ENCODE results near the gene ISG20.

ISG20 gene

DNA sequence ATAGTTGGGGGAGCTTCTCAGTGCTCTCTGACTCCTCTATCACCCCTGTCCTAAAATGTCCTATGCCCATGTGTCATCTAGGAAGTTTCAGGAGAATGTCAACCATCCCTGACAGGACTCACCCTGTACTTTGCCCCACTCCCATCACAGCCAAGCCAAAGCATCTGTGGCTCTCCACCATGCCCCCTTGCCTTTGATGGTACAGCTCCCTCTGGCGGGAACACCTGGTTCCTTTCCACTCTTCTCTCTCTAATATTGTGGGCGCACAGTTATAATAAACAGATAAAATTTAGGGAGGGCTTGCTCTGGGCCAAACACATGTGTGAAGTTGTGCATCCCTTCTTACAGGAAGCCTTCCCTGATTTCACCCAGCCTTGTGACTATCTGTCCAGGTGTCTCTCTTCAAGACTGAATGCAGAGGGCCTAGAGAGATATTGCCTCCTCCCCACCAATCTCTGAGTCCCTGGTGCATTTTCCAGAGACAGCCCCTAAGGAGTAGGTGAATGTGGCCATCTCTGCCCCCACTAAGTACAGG, 62.8 kb downstream of the ISG20 start:
- H3K4me3 ChIP-seq (ENCODE audit: low read depth, low read length): no peak overlapping the region
- peak; percentile 12 for DNase-seq (ENCODE audit: low read depth)
- TF ChIP-seq, protein P1, sequence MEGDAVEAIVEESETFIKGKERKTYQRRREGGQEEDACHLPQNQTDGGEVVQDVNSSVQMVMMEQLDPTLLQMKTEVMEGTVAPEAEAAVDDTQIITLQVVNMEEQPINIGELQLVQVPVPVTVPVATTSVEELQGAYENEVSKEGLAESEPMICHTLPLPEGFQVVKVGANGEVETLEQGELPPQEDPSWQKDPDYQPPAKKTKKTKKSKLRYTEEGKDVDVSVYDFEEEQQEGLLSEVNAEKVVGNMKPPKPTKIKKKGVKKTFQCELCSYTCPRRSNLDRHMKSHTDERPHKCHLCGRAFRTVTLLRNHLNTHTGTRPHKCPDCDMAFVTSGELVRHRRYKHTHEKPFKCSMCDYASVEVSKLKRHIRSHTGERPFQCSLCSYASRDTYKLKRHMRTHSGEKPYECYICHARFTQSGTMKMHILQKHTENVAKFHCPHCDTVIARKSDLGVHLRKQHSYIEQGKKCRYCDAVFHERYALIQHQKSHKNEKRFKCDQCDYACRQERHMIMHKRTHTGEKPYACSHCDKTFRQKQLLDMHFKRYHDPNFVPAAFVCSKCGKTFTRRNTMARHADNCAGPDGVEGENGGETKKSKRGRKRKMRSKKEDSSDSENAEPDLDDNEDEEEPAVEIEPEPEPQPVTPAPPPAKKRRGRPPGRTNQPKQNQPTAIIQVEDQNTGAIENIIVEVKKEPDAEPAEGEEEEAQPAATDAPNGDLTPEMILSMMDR (IDR thresholded peaks at IDR 0.05; ENCODE audit: low read depth, low read length, missing control alignments): peak; percentile 71

DNA sequence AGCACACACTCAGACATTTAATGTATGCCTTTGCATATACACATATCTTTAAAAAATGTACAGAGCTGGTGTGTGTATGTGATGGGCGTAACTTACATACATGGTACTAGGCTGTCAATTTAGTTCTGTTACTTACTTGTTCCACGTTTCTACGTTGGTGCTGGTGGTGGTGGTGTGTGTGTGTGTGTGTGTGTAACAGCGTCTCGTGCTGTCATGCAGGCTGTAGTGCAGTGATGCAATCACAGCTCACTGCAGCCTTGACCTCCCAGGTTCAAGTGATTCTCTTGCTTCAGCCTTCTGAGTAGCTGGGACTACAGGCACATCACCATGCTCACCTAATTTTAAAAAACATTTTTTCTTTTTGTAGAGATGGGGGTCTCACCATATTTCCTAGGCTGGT, 64.2 kb downstream of the ISG20 start:
- no peak overlapping the region for H3K4me3 ChIP-seq (ENCODE audit: low read depth, low read length)
- DNase-seq (ENCODE audit: low read depth): no peak
- TF ChIP-seq, protein P1 (IDR thresholded peaks at IDR 0.05; ENCODE audit: low read depth, low read length, missing control alignments): no peak

DNA sequence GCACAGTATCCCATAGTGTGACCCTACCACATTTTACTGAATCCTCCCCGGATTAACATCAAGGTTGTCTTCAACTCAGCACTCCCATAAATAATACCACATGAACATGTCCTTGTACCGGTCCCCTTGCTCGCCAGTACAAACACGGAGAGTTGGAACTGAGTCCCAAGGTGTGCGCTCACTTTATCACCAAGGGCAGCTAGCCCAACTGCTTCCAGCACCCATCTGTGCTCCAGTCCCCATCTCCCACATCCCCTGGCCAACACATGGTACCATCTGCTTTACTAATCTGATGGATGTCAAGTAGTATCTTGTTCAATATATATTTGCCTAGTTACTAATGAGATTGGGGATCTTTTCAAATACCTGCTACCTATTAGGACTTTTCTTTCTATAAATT, 64.7 kb downstream of the ISG20 start:
- no peak for DNase-seq (ENCODE audit: low read depth)
- TF ChIP-seq, protein P1 (IDR thresholded peaks at IDR 0.05; ENCODE audit: low read depth, low read length, missing control alignments): no peak
- no peak overlapping the region for H3K4me3 ChIP-seq (ENCODE audit: low read depth, low read length)

DNA sequence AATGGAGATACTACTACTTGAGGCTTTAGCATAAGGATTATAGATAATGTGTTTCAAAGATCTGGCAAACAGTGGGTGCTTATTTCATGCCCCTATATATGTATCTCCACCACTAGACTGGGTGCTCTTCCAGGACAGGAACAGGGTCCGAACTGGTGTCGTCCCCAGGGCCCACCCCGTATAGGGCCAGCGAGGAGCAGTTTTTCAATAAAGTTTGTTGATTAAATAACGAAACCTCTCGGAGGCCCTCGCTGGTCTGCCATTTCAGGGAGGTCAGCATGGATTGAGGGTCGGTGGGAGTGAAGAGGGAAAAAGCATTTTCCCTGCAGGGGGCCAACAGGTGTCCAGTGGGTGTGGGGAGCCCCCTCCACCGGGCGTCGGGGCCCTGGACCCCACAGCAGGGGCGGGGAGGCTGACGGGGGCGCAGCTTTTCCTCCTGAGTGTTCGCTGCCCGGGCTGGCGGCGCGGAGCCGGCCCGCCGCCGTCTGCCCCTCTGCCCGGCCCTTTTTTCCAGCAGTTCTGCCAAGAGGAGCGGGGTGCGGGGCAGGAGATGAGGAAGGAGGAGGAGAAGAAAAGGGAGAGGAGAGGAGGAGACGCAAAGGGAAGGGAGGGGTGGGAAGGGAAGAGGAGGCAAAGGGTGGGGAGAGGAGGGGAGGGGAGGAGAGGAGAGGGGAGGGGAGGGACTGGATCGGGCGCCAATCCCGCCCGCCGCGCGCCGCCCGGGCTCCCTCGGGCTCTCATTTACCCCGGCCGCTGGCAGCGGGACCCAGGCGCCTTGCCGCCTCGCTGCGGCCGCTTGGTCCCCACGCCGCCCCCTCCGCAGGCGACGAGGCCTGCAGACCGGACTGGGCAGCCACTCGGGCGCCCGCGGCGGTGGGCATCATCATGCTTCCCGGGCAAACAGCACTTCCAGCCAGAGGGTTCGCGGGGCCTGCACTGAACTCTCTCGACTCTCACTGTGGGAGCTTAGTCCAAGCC, 66.3 kb downstream of the ISG20 start:
- H3K4me3 ChIP-seq (ENCODE audit: low read depth, low read length): no peak overlapping the region
- TF ChIP-seq, protein P1 (IDR thresholded peaks at IDR 0.05; ENCODE audit: low read depth, low read length, missing control alignments): no peak
- DNase-seq (ENCODE audit: low read depth): no peak

DNA sequence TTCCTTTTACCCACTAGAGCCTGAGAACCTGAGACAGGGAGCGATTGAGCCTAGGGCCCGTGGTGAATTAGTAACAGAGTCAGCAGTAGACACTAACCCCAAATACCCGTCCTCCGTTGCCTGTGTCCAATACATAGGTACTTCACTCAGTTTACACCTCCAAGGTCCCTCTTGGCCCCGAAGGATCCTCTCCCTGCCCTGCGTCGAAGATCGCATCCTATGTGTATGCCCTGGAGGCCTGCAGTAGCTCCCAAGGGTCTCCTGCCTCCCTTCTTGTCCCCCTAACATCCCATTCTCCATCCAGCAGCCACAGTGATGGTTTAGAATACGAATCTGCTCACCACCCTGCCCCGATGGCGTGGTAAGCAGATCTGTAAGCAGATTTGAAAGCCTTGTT, 67.0 kb downstream of the ISG20 start:
- DNase-seq (ENCODE audit: low read depth): no peak
- H3K4me3 ChIP-seq (ENCODE audit: low read depth, low read length): no peak overlapping the region
- TF ChIP-seq, protein P1 (IDR thresholded peaks at IDR 0.05; ENCODE audit: low read depth, low read length, missing control alignments): no peak

Data from GM12864 (cell line).